GM18873 (cell line): Measurements from ENCODE around the gene LHFPL2.

Experiments
- ATAC-seq: cut with Tn5 transposase; IDR thresholded peaks from one replicate; pipeline ENCODE4 v1.9.1; 2021; ENCODE audit warnings: mild to moderate bottlenecking, moderate library complexity, moderate number of reproducible peaks; ENCODE audit not compliant: unreplicated experiment, low FRiP score

LHFPL2 gene

GRCh38 chr5:78534148-78534904, 114.2 kb downstream of the LHFPL2 start:
- ATAC-seq = no peak

- ATAC-seq = no peak
These were observed 115.2 kb downstream of the LHFPL2 start for GRCh38 chr5:78533356-78533755.

- ATAC-seq = no peak
These were observed 118.1 kb downstream of the LHFPL2 start for GRCh38 chr5:78530342-78531096.

GRCh38 chr5:78527925-78528324, 120.6 kb downstream of the LHFPL2 start:
- no peak for ATAC-seq

GRCh38 chr5:78527054-78527859, 121.3 kb downstream of the LHFPL2 start:
- ATAC-seq = no peak

GRCh38 chr5:78526049-78526525, 122.5 kb downstream of the LHFPL2 start:
- peak; percentile 43 for ATAC-seq

- ATAC-seq = no peak
These were observed 125.0 kb downstream of the LHFPL2 start for GRCh38 chr5:78523314-78524193.

GRCh38 chr5:78522476-78523260, 125.9 kb downstream of the LHFPL2 start:
- no peak for ATAC-seq

- ATAC-seq = no peak
These were observed 127.1 kb downstream of the LHFPL2 start for GRCh38 chr5:78521455-78521854.

GRCh38 chr5:78519198-78519941, 129.2 kb downstream of the LHFPL2 start:
- ATAC-seq = no peak

GRCh38 chr5:78518365-78519197, 130.0 kb downstream of the LHFPL2 start:
- ATAC-seq = no peak

GRCh38 chr5:78515670-78516069, 132.9 kb downstream of the LHFPL2 start:
- ATAC-seq = no peak

GRCh38 chr5:78514427-78515330, 133.9 kb downstream of the LHFPL2 start:
- ATAC-seq = no peak

- ATAC-seq = no peak
These were observed 135.1 kb downstream of the LHFPL2 start for GRCh38 chr5:78513441-78513840.

- no peak for ATAC-seq
These were observed 136.1 kb downstream of the LHFPL2 start for GRCh38 chr5:78512435-78512834.

GRCh38 chr5:78511121-78511906, 137.3 kb downstream of the LHFPL2 start:
- no peak for ATAC-seq
